ENCODE results near the gene DNAH10.
A peak's percentile ranks its signal among the peaks of the same experiment; 100 is the strongest.
"Not testable (repeated sequence)": the region's sequence is repeated elsewhere in the genome, so short reads cannot be mapped to it uniquely, and the experiment has no call there.

The DNAH10 gene

DNA sequence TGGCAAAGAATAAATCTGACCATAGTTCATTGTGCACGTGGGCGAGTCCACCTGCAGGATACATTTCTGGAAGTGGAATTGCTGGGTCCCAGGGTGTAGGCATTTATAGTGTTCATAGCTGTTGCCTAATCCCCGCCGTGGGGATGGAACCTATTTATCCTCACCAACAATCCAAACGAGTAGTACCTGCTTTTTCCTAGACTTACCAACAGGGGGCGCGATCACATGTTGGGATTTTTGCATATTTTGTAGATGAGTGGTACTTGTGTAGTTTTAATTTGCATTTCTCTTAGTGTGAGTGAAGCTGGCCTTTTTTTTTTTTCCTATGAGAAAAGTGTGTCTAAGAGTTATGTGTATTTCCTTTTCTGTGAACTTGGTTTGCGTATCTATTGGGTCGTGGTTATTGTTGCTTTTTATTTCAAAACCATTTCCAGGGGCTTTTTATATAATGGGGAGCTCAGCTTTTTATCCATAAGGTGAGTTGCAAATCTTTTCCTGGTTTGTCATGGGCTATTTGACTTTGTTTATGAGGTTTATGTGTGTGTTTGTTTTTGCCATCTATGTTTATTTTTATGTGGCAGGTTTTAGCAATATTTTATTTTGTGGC lies 143.3 kb downstream of the DNAH10 start:
- H3K27ac ChIP-seq (ENCODE audit: low read depth, low read length), result no peak overlapping the region
- H3K4me3 ChIP-seq (ENCODE audit: low read depth in 1 of 5, low read length in 5 of 5), result no peak overlapping the region
- peaks cover 0 to 4% (median 0%) of the 10 kb centered on the region in 5 donors for H3K9me3 ChIP-seq (ENCODE audit: control insufficient read depth in 5 of 5, low read length in 5 of 5)
- peaks cover 0 to 10% (median 5%) of the 10 kb centered on the region in 5 donors for H3K27me3 ChIP-seq (ENCODE audit: control insufficient read depth in 5 of 5, insufficient read depth in 4 of 5, low read length in 5 of 5)
- peaks cover 0 to 5% (median 5%) of the 10 kb centered on the region in 5 donors for H3K4me1 ChIP-seq (ENCODE audit: control insufficient read depth in 5 of 5, insufficient read depth in 5 of 5, low read length in 5 of 5)
- H3K9ac ChIP-seq (ENCODE audit: low read length in 5 of 5), result no peak overlapping the region
- H3K36me3 ChIP-seq (ENCODE audit: control insufficient read depth in 5 of 5, insufficient read depth in 5 of 5, low read length in 5 of 5), result no peaks in the 10 kb centered on the region

DNA sequence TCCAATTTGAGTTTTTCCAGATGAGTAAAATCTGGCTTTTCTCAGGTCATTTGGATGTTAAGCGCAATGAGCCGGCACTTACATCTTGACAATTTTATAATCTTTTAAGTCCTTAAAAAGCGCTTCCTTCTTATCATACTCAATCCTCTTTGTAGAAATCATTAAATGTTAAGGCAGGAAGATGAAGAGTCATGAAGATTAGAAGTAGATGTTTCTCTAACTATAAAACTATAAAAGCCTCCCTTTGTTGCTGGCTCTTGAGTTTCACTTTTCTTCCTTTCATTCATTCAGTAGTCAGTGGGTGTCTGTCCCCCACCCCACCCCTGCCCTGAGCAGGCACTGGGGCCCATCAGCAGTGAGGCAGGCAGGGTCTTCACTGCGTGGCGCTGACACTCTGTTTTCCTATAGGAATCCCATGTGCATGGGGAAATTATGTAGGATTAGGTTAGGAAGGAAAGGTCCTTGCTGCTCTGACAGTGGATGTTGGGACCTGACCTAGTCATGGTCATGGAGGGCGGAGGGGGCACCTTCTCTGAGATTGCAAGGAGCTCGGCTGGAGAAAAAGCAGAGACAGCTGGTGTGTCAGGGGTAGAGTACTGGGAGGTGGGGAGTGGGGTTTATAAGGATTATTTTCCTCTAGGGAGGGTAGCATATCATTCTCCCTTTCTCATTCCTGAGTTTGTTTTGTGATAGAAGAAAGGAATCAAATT lies 144.8 kb downstream of the DNAH10 start:
- H3K27ac ChIP-seq (ENCODE audit: low read depth, low read length), result no peak overlapping the region
- peaks cover 0 to 5% (median 5%) of the 10 kb centered on the region in 5 donors for H3K4me1 ChIP-seq (ENCODE audit: control insufficient read depth in 5 of 5, insufficient read depth in 5 of 5, low read length in 5 of 5)
- H3K36me3 ChIP-seq (ENCODE audit: control insufficient read depth in 5 of 5, insufficient read depth in 5 of 5, low read length in 5 of 5), result no peaks in the 10 kb centered on the region
- no peak overlapping the region for H3K4me3 ChIP-seq (ENCODE audit: low read depth in 1 of 5, low read length in 5 of 5)
- H3K9me3 ChIP-seq (ENCODE audit: control insufficient read depth in 5 of 5, low read length in 5 of 5), result no peaks in the 10 kb centered on the region
- H3K27me3 ChIP-seq (ENCODE audit: control insufficient read depth in 5 of 5, insufficient read depth in 4 of 5, low read length in 5 of 5), result peaks cover 0 to 6% (median 3%) of the 10 kb centered on the region in 5 donors
- H3K9ac ChIP-seq (ENCODE audit: low read length in 5 of 5), result no peak overlapping the region

DNA sequence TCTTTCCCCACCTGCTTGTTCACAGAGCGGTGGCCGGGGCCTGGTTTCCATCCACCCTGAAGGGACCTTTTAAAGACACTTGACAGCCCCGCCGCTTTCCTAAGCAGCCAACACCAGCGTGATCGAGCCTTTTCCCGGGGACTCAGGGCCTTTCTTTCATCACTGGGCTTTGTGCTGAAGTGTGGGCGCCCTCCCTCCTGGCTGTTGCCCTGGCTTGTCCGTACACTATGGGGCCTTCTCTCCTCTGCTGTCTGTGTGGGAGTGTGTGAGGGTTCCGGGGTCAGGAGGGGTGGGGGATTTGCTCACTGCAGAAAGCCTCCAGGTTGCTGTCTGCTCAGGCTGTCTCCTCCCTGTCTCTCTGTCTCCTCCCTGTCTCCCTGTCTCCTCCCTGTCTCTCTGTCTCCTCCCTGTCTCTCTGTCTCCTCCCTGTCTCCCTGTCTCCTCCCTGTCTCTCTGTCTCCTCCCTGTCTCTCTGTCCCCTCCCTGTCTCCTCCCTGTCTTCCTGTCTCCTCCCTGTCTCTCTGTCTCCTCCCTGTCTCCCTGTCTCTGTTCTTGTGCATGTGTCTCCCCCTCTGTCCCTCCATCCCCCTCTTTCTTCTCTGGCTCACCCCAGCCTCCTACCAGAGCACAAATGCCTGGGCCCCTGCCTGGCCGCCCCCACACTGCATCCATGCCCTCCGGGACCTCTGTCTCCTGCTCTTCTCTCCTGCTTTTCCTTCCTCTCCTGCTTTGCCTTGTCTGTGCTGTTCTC lies 145.8 kb downstream of the DNAH10 start:
- no peak overlapping the region for H3K4me3 ChIP-seq (ENCODE audit: low read depth in 1 of 5, low read length in 5 of 5)
- no peaks in the 10 kb centered on the region for H3K36me3 ChIP-seq (ENCODE audit: control insufficient read depth in 5 of 5, insufficient read depth in 5 of 5, low read length in 5 of 5)
- H3K27ac ChIP-seq (ENCODE audit: low read depth, low read length), result no peak overlapping the region
- H3K9ac ChIP-seq (ENCODE audit: low read length in 5 of 5), result peak overlapping the region in 1 of 5 donors; percentile 41
- H3K27me3 ChIP-seq (ENCODE audit: control insufficient read depth in 5 of 5, insufficient read depth in 4 of 5, low read length in 5 of 5), result peaks cover 0 to 6% (median 3%) of the 10 kb centered on the region in 5 donors
- H3K4me1 ChIP-seq (ENCODE audit: control insufficient read depth in 5 of 5, insufficient read depth in 5 of 5, low read length in 5 of 5), result peaks cover 0 to 5% (median 5%) of the 10 kb centered on the region in 5 donors
- no peaks in the 10 kb centered on the region for H3K9me3 ChIP-seq (ENCODE audit: control insufficient read depth in 5 of 5, low read length in 5 of 5)

DNA sequence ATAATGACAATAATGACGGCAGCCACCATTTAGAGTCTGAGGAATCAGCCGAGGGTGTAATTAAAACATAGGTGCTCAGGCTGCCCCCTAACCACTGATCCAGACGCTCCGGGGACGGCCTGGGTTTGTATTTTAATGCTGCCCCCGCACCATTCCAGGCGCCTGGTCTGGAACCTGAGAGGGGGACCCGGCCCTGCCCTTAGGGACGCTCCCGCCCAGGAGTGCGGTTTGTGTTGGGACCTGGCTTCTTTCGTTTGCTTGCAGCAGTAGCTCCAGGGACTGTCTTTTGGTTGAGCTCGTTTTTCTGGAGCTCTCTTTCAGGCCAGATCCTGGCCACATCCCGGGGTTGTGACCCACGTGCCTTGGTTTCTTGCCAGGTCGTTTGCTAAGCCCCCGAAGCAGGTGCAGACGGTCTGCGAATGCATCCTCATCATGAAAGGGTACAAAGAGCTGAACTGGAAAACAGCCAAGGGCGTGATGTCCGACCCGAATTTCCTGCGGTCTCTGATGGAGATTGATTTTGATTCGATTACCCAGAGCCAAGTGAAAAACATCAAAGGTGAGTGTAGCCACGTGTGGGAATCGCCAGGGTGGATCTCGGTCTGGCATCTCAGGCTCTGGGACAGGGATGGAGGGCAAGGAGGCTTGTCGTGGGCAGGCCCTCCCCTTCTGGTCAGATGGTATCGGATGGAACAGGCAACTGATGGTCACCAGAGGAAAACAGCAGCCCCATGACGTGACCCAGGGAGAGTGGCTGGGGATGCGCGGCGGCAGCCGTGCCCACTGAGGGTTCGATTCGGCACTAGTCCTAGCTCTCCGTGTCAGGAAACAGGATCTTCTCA lies 147.0 kb downstream of the DNAH10 start:
- H3K4me3 ChIP-seq (ENCODE audit: low read depth in 1 of 5, low read length in 5 of 5), result no peak overlapping the region
- H3K36me3 ChIP-seq (ENCODE audit: control insufficient read depth in 5 of 5, insufficient read depth in 5 of 5, low read length in 5 of 5), result no peaks in the 10 kb centered on the region
- no peak overlapping the region for H3K27ac ChIP-seq (ENCODE audit: low read depth, low read length)
- no peaks in the 10 kb centered on the region for H3K9me3 ChIP-seq (ENCODE audit: control insufficient read depth in 5 of 5, low read length in 5 of 5)
- H3K9ac ChIP-seq (ENCODE audit: low read length in 5 of 5), result no peak overlapping the region
- peaks cover 0 to 5% (median 5%) of the 10 kb centered on the region in 5 donors for H3K4me1 ChIP-seq (ENCODE audit: control insufficient read depth in 5 of 5, insufficient read depth in 5 of 5, low read length in 5 of 5)
- peaks cover 0 to 1% (median 0%) of the 10 kb centered on the region in 5 donors for H3K27me3 ChIP-seq (ENCODE audit: control insufficient read depth in 5 of 5, insufficient read depth in 4 of 5, low read length in 5 of 5)

DNA sequence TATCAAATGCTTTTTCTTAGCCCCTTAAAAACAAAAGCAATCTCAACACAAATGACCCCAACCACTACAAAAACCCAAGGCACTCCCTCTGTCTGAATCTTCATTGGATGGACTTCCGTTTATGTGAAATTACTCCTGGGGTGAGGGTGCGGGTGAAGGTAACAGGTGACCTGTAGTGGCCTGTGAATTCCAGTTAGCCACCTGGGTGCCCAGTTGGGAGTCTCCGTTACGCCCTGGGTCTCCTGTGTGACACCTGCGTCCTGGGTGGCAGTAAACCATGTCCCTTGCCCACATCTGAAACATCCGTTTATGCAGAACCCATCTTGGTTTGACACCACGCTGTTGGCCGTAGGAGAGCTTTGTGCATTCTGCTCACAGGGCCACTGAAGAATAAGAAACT lies 148.0 kb downstream of the DNAH10 start:
- Histone ChIP-seq H3K27me3 (ENCODE audit: control insufficient read depth in 5 of 5, insufficient read depth in 4 of 5, low read length in 5 of 5) (peaks cover 0 to 9% (median 2%) of the 10 kb centered on the region in 5 donors), H3K27ac (ENCODE audit: low read depth, low read length) (no peak overlapping the region), H3K4me3 (ENCODE audit: low read depth in 1 of 5, low read length in 5 of 5) (no peak overlapping the region), H3K9ac (ENCODE audit: low read length in 5 of 5) (no peak overlapping the region), H3K9me3 (ENCODE audit: control insufficient read depth in 5 of 5, low read length in 5 of 5) (no peaks in the 10 kb centered on the region), H3K36me3 (ENCODE audit: control insufficient read depth in 5 of 5, insufficient read depth in 5 of 5, low read length in 5 of 5) (no peaks in the 10 kb centered on the region), H3K4me1 (ENCODE audit: control insufficient read depth in 5 of 5, insufficient read depth in 5 of 5, low read length in 5 of 5) (peaks cover 0 to 5% (median 5%) of the 10 kb centered on the region in 5 donors)

DNA sequence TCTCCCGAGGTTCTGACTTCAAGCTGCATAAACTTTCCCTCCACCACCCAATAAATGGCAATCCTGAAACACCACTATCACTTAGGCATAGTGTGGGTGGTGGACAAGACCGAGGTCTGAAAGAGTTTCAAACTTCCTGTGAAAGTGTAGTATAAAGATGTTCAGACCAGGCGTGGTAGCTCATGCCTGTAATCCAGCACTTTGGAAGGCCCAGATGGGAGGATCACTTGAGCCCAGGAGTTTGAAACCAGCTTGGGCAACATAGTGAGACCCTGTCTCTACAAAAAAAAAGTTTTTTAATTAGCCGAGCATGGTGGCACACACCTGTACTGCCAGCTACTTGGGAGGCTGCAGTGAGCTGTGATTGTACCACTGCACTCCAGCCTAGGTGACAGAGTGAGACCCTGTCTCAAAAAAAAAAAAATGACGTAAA lies 148.7 kb downstream of the DNAH10 start:
- peaks cover 0 to 5% (median 5%) of the 10 kb centered on the region in 5 donors for H3K4me1 ChIP-seq (ENCODE audit: control insufficient read depth in 5 of 5, insufficient read depth in 5 of 5, low read length in 5 of 5)
- no peak overlapping the region for H3K27ac ChIP-seq (ENCODE audit: low read depth, low read length)
- H3K27me3 ChIP-seq (ENCODE audit: control insufficient read depth in 5 of 5, insufficient read depth in 4 of 5, low read length in 5 of 5), result peaks cover 0 to 13% (median 2%) of the 10 kb centered on the region in 5 donors
- no peaks in the 10 kb centered on the region for H3K9me3 ChIP-seq (ENCODE audit: control insufficient read depth in 5 of 5, low read length in 5 of 5)
- H3K4me3 ChIP-seq (ENCODE audit: low read depth in 1 of 5, low read length in 5 of 5), result no peak overlapping the region
- H3K9ac ChIP-seq (ENCODE audit: low read length in 5 of 5), result no peak overlapping the region
- H3K36me3 ChIP-seq (ENCODE audit: control insufficient read depth in 5 of 5, insufficient read depth in 5 of 5, low read length in 5 of 5), result no peaks in the 10 kb centered on the region

DNA sequence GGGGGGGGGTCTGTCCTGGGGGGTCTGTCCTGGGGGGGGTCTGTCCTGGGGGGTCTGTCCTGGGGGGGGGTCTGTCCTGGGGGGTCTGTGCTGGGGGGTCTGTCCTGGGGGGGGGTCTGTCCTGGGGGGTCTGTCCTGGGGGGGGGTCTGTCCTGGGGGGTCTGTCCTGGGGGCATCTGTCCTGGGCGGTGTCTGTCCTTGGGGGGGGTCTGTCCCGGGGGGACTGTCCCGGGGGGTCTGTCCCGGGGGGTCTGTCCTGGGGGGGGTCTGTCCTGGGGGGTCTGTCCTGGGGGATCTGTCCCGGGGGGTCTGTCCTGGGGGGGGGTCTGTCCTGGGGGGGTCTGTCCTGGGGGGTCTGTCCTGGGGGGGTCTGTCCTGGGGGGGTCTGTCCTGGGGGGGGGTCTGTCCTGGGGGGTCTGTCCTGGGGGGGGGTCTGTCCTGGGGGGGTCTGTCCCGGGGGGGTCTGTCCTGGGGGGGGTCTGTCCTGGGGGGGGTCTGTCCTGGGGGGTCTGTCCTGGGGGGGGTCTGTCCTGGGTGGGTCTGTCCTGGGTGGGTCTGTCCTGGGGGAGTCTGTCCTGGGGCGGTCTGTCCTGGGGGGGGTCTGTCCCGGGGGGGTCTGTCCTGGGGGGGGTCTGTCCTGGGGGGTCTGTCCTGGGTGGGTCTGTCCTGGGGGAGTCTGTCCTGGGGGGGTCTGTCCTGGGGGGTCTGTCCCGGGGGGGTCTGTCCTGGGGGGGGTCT lies 149.7 kb downstream of the DNAH10 start:
- not testable (repeated sequence) for H3K4me1 ChIP-seq (ENCODE audit: control insufficient read depth in 5 of 5, insufficient read depth in 5 of 5, low read length in 5 of 5); H3K9me3 ChIP-seq (ENCODE audit: control insufficient read depth in 5 of 5, low read length in 5 of 5); H3K4me3 ChIP-seq (ENCODE audit: low read depth in 1 of 5, low read length in 5 of 5); H3K36me3 ChIP-seq (ENCODE audit: control insufficient read depth in 5 of 5, insufficient read depth in 5 of 5, low read length in 5 of 5); H3K27ac ChIP-seq (ENCODE audit: low read depth, low read length); H3K9ac ChIP-seq (ENCODE audit: low read length in 5 of 5)
- H3K27me3 ChIP-seq (ENCODE audit: control insufficient read depth in 5 of 5, insufficient read depth in 4 of 5, low read length in 5 of 5), result peaks cover 0 to 17% (median 6%) of the 10 kb centered on the region in 5 donors

DNA sequence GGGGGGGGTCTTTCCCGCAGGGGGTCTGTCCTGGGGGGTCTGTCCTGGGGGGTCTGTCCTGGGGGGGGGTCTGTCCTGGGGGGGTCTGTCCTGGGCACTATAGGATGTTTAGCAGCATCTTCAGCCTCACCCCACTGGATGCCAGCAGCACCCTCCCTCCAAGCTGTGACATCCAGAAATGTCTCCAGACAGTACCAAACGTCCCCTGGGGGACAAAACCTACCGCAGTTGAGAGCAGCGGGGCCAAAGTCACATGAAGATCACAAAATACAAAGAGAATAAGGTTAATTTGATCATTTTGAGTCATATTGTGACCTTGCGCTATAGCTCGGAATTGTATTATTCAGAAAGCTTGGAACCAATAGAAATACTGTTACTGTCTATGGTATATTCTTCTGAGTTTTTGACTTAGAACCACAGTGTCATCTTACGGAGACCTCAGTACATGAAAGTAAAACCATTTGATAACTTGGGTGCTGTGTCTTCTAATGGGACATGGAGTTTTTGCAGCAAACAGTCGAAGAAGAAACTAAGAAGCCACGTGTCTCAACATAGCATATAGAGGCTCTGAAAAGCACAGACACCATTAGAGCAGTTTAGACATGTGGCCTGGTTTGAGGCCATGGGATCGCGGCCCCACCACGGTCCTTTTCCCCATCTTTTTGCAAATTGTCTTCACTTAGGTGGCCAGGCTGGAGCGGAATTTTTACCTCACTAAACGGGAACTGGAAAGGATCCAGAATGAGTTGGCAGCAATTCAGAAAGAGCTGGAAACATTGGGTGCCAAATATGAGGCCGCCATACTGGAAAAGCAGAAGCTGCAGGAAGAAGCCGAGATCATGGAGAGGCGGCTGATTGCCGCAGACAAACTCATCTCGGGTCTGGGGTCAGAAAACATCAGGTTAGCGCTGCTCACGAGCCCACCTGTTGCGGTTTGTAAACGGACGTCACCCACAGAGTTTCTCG lies 150.6 kb downstream of the DNAH10 start:
- peaks cover 0 to 19% (median 14%) of the 10 kb centered on the region in 5 donors for H3K27me3 ChIP-seq (ENCODE audit: control insufficient read depth in 5 of 5, insufficient read depth in 4 of 5, low read length in 5 of 5)
- no peak overlapping the region for H3K27ac ChIP-seq (ENCODE audit: low read depth, low read length)
- no peak overlapping the region for H3K4me3 ChIP-seq (ENCODE audit: low read depth in 1 of 5, low read length in 5 of 5)
- no peaks in the 10 kb centered on the region for H3K36me3 ChIP-seq (ENCODE audit: control insufficient read depth in 5 of 5, insufficient read depth in 5 of 5, low read length in 5 of 5)
- no peaks in the 10 kb centered on the region for H3K9me3 ChIP-seq (ENCODE audit: control insufficient read depth in 5 of 5, low read length in 5 of 5)
- H3K4me1 ChIP-seq (ENCODE audit: control insufficient read depth in 5 of 5, insufficient read depth in 5 of 5, low read length in 5 of 5), result peaks cover 0 to 2% (median 2%) of the 10 kb centered on the region in 5 donors
- no peak overlapping the region for H3K9ac ChIP-seq (ENCODE audit: low read length in 5 of 5)

Data from subcutaneous abdominal adipose tissue (tissue), 5 donors.